Occipital lobe (tissue), 1 donor: ENCODE results near the gene PCDHA3. TPM values are rescaled to one million over a fixed set of nuclear protein-coding genes. Genes with fewer than 3 reads are reported as not detected.

Experiments used
- total RNA-seq: library from RNA; depleted of rRNA; stranded (reverse); fragments of >200 nt; gene quantifications from one replicate; pipeline ENCODE4 v1.2.3, GENCODE V29; 2014

The PCDHA3 gene
- total RNA-seq, 1 donor from 2014 or later, result 21.2 TPM

Other genes starting within 250 kb of the PCDHA3 start
- gene SRA1, start 243.6 kb upstream of the PCDHA3 start, total RNA-seq, result 17.0 TPM
- 24.5 TPM for gene APBB3, start 236.5 kb upstream of the PCDHA3 start, total RNA-seq
- gene SLC35A4, start 236.2 kb upstream of the PCDHA3 start, total RNA-seq, result 3.7 TPM
- gene CD14, start 167.9 kb upstream of the PCDHA3 start, total RNA-seq, result 15.4 TPM
- 7.5 TPM for gene TMCO6, start 161.6 kb upstream of the PCDHA3 start, total RNA-seq
- 27.8 TPM for gene NDUFA2, start 153.4 kb upstream of the PCDHA3 start, total RNA-seq
- gene IK, start 153.2 kb upstream of the PCDHA3 start, total RNA-seq, result 55.7 TPM
- gene WDR55, start 136.2 kb upstream of the PCDHA3 start, total RNA-seq, result 14.2 TPM
- gene DND1, start 127.5 kb upstream of the PCDHA3 start, total RNA-seq, result 0.31 TPM
- gene HARS1, start 109.7 kb upstream of the PCDHA3 start, total RNA-seq, result 70.7 TPM
- gene HARS2, start 109.6 kb upstream of the PCDHA3 start, total RNA-seq, result 31.0 TPM
- 47.1 TPM for gene ZMAT2, start 100.6 kb upstream of the PCDHA3 start, total RNA-seq
- gene PCDHA1, start 14.9 kb upstream of the PCDHA3 start, total RNA-seq, result 6.6 TPM
- gene PCDHA2, start 6.2 kb upstream of the PCDHA3 start, total RNA-seq, result 11.5 TPM
- 18.6 TPM for gene PCDHA4, start 6.0 kb downstream of the PCDHA3 start, total RNA-seq
- 13.1 TPM for gene PCDHA5, start 20.6 kb downstream of the PCDHA3 start, total RNA-seq
- gene PCDHA6, start 26.9 kb downstream of the PCDHA3 start, total RNA-seq, result 24.8 TPM
- 18.1 TPM for gene PCDHA7, start 33.2 kb downstream of the PCDHA3 start, total RNA-seq
- 11.1 TPM for gene PCDHA8, start 40.1 kb downstream of the PCDHA3 start, total RNA-seq
- gene PCDHA9, start 47.3 kb downstream of the PCDHA3 start, total RNA-seq, result 18.6 TPM
- gene PCDHA10, start 54.8 kb downstream of the PCDHA3 start, total RNA-seq, result 20.3 TPM
- 38.8 TPM for gene PCDHA11, start 67.9 kb downstream of the PCDHA3 start, total RNA-seq
- gene PCDHA12, start 74.3 kb downstream of the PCDHA3 start, total RNA-seq, result 19.8 TPM
- gene PCDHA13, start 81.1 kb downstream of the PCDHA3 start, total RNA-seq, result 20.9 TPM
- gene PCDHAC1, start 125.2 kb downstream of the PCDHA3 start, total RNA-seq, result 74.1 TPM
- 33.5 TPM for gene PCDHAC2, start 165.4 kb downstream of the PCDHA3 start, total RNA-seq